Naive thymus-derived CD8-positive, alpha-beta T cell (primary cell): Measurements from ENCODE around the gene C19orf53. TPM values are rescaled to one million over a fixed set of nuclear protein-coding genes. Genes with fewer than 3 reads are reported as not detected.
"Not testable (repeated sequence)": the region's sequence is repeated elsewhere in the genome, so short reads cannot be mapped to it uniquely, and the experiment has no call there.

Experiments
- ATAC-seq, 2 donors: fragments of 150-1000 bp; cut with Tn5 transposase in 1 of 2; sonication (Bioruptor Pico), chemical (Tn5 transposase) in 1 of 2; 1 replicate in 1 of 2; 2 replicates in 1 of 2; pipeline ENCODE4 v1.10.0; 2021; ENCODE audit warnings: mild to moderate bottlenecking in 2 of 2, moderate library complexity in 2 of 2
- POLR2A ChIA-PET: fragments of 350-600 bp; sonication (Branson Sonifier 250); formaldehyde crosslinking; loops from one replicate; lab custom pipeline; 2021; ENCODE audit warnings: antibody characterized with exemption; lab: Charles Lee
- DNase-seq, 10 donors: peaks; one replicate each; pipeline versions ENCODE4 v3.0.0 to v3.0.0-alpha.2; 2020 to 2022
- H3K27ac Mint-ChIP-seq, 10 donors: one replicate each; pipeline ENCODE4 v1.8.0; 2020 to 2022; ENCODE audit warnings: mild to moderate bottlenecking in 10 of 10, mixed read lengths in 10 of 10, moderate library complexity in 4 of 10, inconsistent platforms in 1 of 10
- H3K27me3 Mint-ChIP-seq, 5 donors: one replicate each; pipeline ENCODE4 v1.8.0; 2021 to 2022; ENCODE audit warnings: mixed read lengths in 5 of 5
- H3K36me3 Mint-ChIP-seq, 3 donors: one replicate each; pipeline ENCODE4 v1.8.0; 2020 to 2022; ENCODE audit warnings: mixed read lengths in 3 of 3, mild to moderate bottlenecking in 2 of 3, inconsistent platforms in 1 of 3
- H3K4me1 Mint-ChIP-seq, 4 donors: one replicate each; pipeline ENCODE4 v1.8.0; 2021 to 2022; ENCODE audit warnings: mixed read lengths in 4 of 4
- H3K4me3 Mint-ChIP-seq, 10 donors: one replicate each; pipeline ENCODE4 v1.8.0; 2020 to 2022; ENCODE audit warnings: mild to moderate bottlenecking in 10 of 10, mixed read lengths in 10 of 10, moderate library complexity in 6 of 10, inconsistent platforms in 1 of 10
- H3K9me3 Mint-ChIP-seq, 9 donors: one replicate each; pipeline ENCODE4 v1.8.0; 2020 to 2022; ENCODE audit warnings: mixed read lengths in 9 of 9, mild to moderate bottlenecking in 3 of 9, inconsistent platforms in 1 of 9, moderate library complexity in 1 of 9
- polyA plus RNA-seq, 3 donors: library from polyadenylated mRNA; unstranded; fragments of 300-500 nt; fragmentation: Illumina TruSeq; gene quantifications; one replicate each; pipeline ENCODE4 v1.2.3, GENCODE V29; 2021
- total RNA-seq, 8 experiments: library from RNA in 2 of 8; stranded (reverse) in 2 of 8; gene quantifications; one replicate each; pipeline ENCODE4 v1.2.3 and lab custom pipeline; 2021 to 2026

Gene C19orf53
- total and polyA plus RNA-seq, 5 experiments from 2014 or later, result 74.1 to 324 (median 248) TPM

DNA sequence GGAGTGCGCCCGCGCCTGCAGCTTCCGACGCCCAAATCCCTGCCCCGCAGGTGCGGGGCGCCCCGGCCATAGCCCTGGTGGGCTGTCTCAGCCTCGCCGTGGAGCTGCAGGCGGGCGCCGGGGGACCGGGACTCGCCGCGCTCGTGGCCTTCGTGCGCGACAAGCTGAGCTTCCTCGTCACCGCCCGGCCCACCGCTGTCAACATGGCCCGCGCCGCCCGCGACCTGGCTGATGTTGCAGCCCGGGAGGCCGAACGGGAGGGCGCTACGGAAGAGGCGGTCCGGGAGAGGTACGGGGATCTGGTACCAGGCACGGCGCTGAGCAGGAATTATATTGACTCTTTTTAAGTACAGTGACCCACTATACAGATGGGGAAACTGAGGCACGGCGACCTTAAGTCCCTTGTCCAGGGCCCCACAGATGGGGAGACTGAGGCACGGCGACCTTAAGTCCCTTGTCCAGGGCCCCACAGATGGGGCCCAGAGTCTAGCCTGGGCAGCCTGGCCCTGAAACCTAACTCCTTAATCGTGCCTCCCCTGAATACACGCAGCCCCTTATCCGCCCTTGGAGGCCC lies 9.3 kb upstream of the C19orf53 start:
- no peaks in the 10 kb centered on the region for H3K9me3 Mint-ChIP-seq
- DNase-seq, result peak in 9 of 10 donors; percentile 15 to 46 (median 33)
- H3K27ac Mint-ChIP-seq, result peak overlapping the region; percentile 49 to 96 (median 88)
- H3K36me3 Mint-ChIP-seq, result peaks cover 0 to 31% (median 3%) of the 10 kb centered on the region in 3 donors
- peaks cover 12 to 22% (median 18%) of the 10 kb centered on the region in 4 donors for H3K4me1 Mint-ChIP-seq
- ATAC-seq, result peak; percentile 73 to 80
- POLR2A ChIA-PET, result interaction anchor here (0.6 to 2.4 kb wide), 9 partner anchors 9 to 1153 kb away, joined by 3 to 18 read pairs (median 4); partner anchors contain the start of genes ASF1B, C19orf53 and IL27RA
- H3K27me3 Mint-ChIP-seq, result no peaks in the 10 kb centered on the region
- H3K4me3 Mint-ChIP-seq, result peak overlapping the region; percentile 84 to 95 (median 90)

DNA sequence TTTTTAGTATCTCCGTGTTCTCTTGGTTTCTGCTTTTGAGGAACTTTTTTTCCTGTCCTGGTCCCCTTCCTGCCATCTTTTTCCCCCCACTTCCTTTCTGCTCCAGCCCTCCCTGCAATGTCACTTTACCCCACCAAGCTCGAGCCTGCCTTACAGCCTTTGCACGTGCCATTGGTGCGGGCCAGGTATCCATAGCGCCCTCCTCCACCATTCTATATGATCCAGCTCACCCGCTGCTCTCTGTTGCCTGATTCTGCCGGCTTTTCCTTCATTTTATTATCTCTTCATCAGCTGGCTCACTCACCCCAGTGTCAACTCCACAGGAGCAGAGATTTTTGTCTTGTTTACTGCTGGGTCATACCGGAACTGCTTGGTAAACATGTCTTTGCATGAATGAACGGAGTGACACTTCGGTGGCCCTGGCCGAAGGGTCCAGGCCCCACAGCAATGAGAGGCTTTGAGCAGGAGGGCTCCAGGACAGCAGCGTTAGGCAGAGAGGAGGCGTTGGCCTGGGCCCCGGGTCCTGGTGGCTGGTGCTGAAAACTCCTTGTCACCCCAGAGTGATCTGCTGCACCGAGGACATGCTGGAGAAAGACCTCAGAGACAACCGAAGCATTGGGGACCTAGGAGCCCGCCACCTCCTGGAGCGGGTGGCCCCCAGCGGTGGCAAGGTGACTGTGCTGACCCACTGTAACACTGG lies 8.7 kb upstream of the C19orf53 start:
- Mint-ChIP-seq H3K9me3 (no peaks in the 10 kb centered on the region), H3K36me3 (peaks cover 0 to 31% (median 3%) of the 10 kb centered on the region in 3 donors), H3K27me3 (no peaks in the 10 kb centered on the region), H3K4me1 (peaks cover 12 to 22% (median 18%) of the 10 kb centered on the region in 4 donors), H3K4me3 (peak overlapping the region; percentile 84 to 95 (median 90)), H3K27ac (peak overlapping the region; percentile 49 to 96 (median 88))
- POLR2A ChIA-PET, result interaction anchor here (0.6 to 2.4 kb wide), 6 partner anchors 8 to 1154 kb away, joined by 3 to 18 read pairs (median 8); partner anchors contain the start of gene C19orf53
- no peak for ATAC-seq
- DNase-seq, result no peak

DNA sequence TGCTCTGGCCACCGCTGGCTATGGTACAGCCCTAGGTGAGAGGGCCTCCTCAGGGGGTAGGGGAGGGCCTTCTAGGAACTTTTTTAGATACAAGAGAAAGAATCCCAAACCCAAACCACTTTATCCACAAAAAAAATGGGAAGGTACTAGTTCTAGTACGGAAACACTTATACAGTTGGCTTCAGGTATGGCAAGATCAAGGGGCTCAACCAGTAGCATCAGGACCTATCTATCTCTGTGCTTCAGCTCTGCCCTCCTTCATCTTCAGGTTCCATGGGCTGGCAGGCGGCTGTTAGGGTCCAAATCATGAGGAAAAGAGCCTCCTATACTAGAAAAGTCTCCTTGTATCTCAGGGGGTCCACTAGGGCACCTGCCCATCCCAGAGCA lies 8.2 kb upstream of the C19orf53 start:
- Mint-ChIP-seq H3K27me3 (no peaks in the 10 kb centered on the region), H3K36me3 (peaks cover 0 to 31% (median 3%) of the 10 kb centered on the region in 3 donors), H3K27ac (peak overlapping the region in 8 of 10 donors; percentile 49 to 96 (median 90)), H3K4me1 (peaks cover 12 to 22% (median 18%) of the 10 kb centered on the region in 4 donors), H3K4me3 (peak overlapping the region; percentile 53 to 95 (median 90)), H3K9me3 (no peaks in the 10 kb centered on the region)
- POLR2A ChIA-PET, result no interaction called here
- DNase-seq (no peak), ATAC-seq (no peak)

GRCh38 chr19:13768510-13768909 lies 5.7 kb upstream of the C19orf53 start:
- no peaks in the 10 kb centered on the region for H3K9me3 Mint-ChIP-seq
- H3K27ac Mint-ChIP-seq, result no peak overlapping the region
- POLR2A ChIA-PET, result interaction anchor here (0.6 to 1.2 kb wide), 4 partner anchors 9 to 47 kb away, joined by 3 to 8 read pairs (median 4); a partner anchor contains a TSS
- no peak for DNase-seq
- H3K4me3 Mint-ChIP-seq, result no peak overlapping the region
- no peaks in the 10 kb centered on the region for H3K27me3 Mint-ChIP-seq
- H3K4me1 Mint-ChIP-seq, result peaks cover 12 to 19% (median 17%) of the 10 kb centered on the region in 4 donors
- no peak for ATAC-seq
- peaks cover 0 to 37% (median 0%) of the 10 kb centered on the region in 3 donors for H3K36me3 Mint-ChIP-seq

GRCh38 chr19:13770013-13770635 lies 4.1 kb upstream of the C19orf53 start:
- DNase-seq (no peak), ATAC-seq (no peak)
- Mint-ChIP-seq H3K9me3 (no peaks in the 10 kb centered on the region), H3K27me3 (no peaks in the 10 kb centered on the region), H3K4me3 (no peak overlapping the region), H3K36me3 (peaks cover 0 to 42% (median 0%) of the 10 kb centered on the region in 3 donors), H3K4me1 (peaks cover 18 to 29% (median 24%) of the 10 kb centered on the region in 4 donors), H3K27ac (no peak overlapping the region)
- POLR2A ChIA-PET, result no interaction called here

DNA sequence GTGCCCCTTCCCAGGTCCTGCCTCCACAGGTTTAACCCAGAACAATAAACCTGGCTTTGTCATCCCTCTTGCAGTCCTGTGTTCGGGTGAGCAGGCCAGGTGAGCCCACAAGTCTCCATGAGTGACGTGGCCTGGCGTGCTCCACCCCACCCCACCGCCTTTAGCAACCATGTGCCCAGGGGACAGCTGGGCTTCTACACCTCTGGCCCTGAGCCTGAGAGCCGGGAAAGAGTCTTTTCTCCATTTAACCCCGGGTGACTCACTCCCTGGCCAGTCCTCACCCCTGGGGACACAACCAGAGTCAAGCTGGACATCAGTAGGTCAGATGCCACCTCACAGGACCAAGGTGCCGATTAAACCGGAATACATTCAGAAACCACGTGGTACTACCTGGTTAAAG lies 4.1 kb downstream of the C19orf53 start:
- H3K4me3 Mint-ChIP-seq, result peak overlapping the region in 3 of 10 donors; percentile 30 to 74 (median 48)
- peaks cover 21 to 52% (median 30%) of the 10 kb centered on the region in 4 donors for H3K4me1 Mint-ChIP-seq
- peaks cover 0 to 40% (median 6%) of the 10 kb centered on the region in 3 donors for H3K36me3 Mint-ChIP-seq
- H3K27ac Mint-ChIP-seq, result peak overlapping the region in 6 of 10 donors; percentile 52 to 84 (median 68)
- no peaks in the 10 kb centered on the region for H3K9me3 Mint-ChIP-seq
- DNase-seq (no peak), ATAC-seq (no peak)
- POLR2A ChIA-PET, result interaction anchor here (1.1 to 1.6 kb wide), 2 partner anchors 10 to 59 kb away, joined by 4 to 5 read pairs; no protein-coding TSS in a partner anchor
- H3K27me3 Mint-ChIP-seq, result no peaks in the 10 kb centered on the region

- H3K9me3 Mint-ChIP-seq, result no peaks in the 10 kb centered on the region
- H3K4me3 Mint-ChIP-seq, result no peak overlapping the region
- POLR2A ChIA-PET, result interaction anchor here (1.1 to 1.6 kb wide), 2 partner anchors 9 to 59 kb away, joined by 4 to 5 read pairs; no protein-coding TSS in a partner anchor
- peaks cover 0 to 40% (median 6%) of the 10 kb centered on the region in 3 donors for H3K36me3 Mint-ChIP-seq
- H3K27me3 Mint-ChIP-seq, result no peaks in the 10 kb centered on the region
- peak overlapping the region in 6 of 10 donors; percentile 41 to 84 (median 56) for H3K27ac Mint-ChIP-seq
- ATAC-seq (no peak), DNase-seq (no peak)
- peaks cover 21 to 52% (median 29%) of the 10 kb centered on the region in 4 donors for H3K4me1 Mint-ChIP-seq
These were observed 4.6 kb downstream of the C19orf53 start for GRCh38 chr19:13778847-13779246.

DNA sequence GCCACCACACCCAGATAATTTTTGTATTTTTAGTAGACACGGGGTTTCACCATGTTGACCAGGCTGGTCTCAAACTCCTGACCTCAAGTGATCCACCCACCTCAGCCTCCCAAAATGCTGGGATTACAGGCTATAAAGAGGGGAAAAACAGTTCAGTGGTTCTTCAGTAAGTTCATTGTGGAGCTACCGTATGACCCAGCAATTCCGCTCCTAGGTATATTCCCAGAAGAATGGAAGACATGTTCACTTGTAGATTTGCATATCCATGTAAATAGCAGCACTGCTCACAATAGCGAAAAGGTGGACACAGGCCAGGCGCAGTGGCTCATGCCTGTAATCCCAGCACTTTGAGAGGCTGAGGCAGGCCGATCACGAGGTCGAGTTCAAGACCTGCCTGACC lies 5.5 kb downstream of the C19orf53 start:
- Mint-ChIP-seq H3K36me3 (peaks cover 0 to 38% (median 6%) of the 10 kb centered on the region in 3 donors), H3K27ac (peak overlapping the region in 6 of 10 donors; percentile 19 to 94 (median 52)), H3K4me1 (peaks cover 15 to 51% (median 23%) of the 10 kb centered on the region in 4 donors)
- POLR2A ChIA-PET, result interaction anchor here (0.6 to 1.6 kb wide), 2 partner anchors 82 to 206 kb away, joined by 3 to 4 read pairs; no protein-coding TSS in a partner anchor
- not testable (repeated sequence) for DNase-seq, H3K27me3 Mint-ChIP-seq, ATAC-seq, H3K4me3 Mint-ChIP-seq, H3K9me3 Mint-ChIP-seq

DNA sequence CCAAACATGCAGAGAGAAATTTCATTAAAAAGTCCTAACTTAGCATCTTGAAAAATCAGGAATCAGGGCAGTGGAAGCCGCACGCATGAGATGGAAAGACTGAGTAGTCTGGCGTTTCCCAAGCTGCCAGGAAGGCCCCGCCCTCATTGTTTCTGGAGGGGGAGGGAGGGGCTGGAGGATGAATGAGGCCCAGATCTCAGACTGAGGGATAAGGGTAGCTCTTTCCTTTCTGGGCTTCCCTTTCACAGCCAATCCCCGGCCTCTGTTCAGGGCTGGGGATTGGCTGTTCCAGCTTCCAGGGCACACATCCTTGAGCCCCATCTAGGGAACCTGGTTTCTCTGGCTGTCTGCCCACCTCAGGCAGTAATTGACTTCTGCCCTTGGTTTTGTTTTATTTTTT lies 7.3 kb downstream of the C19orf53 start:
- peak overlapping the region in 3 of 10 donors; percentile 40 to 94 (median 48) for H3K27ac Mint-ChIP-seq
- DNase-seq (no peak), ATAC-seq (no peak)
- H3K4me1 Mint-ChIP-seq, result peaks cover 9 to 43% (median 15%) of the 10 kb centered on the region in 4 donors
- H3K9me3 Mint-ChIP-seq, result no peaks in the 10 kb centered on the region
- peaks cover 0 to 26% (median 6%) of the 10 kb centered on the region in 3 donors for H3K36me3 Mint-ChIP-seq
- POLR2A ChIA-PET, result interaction anchor here (0.7 to 0.8 kb wide), 2 partner anchors 79 to 81 kb away, joined by 3 to 4 read pairs; no protein-coding TSS in a partner anchor
- H3K4me3 Mint-ChIP-seq, result no peak overlapping the region
- H3K27me3 Mint-ChIP-seq, result no peaks in the 10 kb centered on the region

DNA sequence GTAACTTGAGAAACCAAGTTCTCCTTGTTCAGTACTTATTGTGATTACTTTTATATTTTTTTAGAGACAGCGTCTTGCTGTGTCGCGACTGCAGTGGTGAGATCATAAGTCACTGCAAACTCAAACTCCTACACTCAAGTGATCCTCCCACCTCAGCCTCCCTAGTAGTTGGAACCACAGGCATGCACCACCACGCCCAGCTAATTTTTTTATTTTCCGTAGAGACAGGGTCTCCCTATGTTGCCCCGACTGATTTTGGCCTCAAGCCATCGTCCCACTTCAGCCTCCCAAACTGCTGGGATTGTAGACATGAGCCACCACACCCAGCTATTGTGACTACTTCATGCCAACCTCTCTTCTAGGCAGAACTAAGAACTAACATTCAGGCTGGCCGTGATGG lies 8.3 kb downstream of the C19orf53 start:
- ATAC-seq (no peak), DNase-seq (no peak)
- peak overlapping the region; percentile 19 to 90 (median 72) for H3K27ac Mint-ChIP-seq
- H3K36me3 Mint-ChIP-seq, result peaks cover 0 to 19% (median 6%) of the 10 kb centered on the region in 3 donors
- H3K9me3 Mint-ChIP-seq, result no peaks in the 10 kb centered on the region
- H3K4me3 Mint-ChIP-seq, result no peak overlapping the region
- peaks cover 7 to 41% (median 17%) of the 10 kb centered on the region in 4 donors for H3K4me1 Mint-ChIP-seq
- POLR2A ChIA-PET, result interaction anchor here (0.7 to 10.5 kb wide), 5 partner anchors 55 to 80 kb away, joined by 3 to 110 read pairs (median 4); no protein-coding TSS in a partner anchor
- H3K27me3 Mint-ChIP-seq, result no peaks in the 10 kb centered on the region

- H3K9me3 Mint-ChIP-seq, result no peaks in the 10 kb centered on the region
- no peak for DNase-seq
- peak overlapping the region in 8 of 10 donors; percentile 24 to 81 (median 64) for H3K27ac Mint-ChIP-seq
- H3K36me3 Mint-ChIP-seq, result peaks cover 0 to 8% (median 6%) of the 10 kb centered on the region in 3 donors
- no peak for ATAC-seq
- H3K4me3 Mint-ChIP-seq, result no peak overlapping the region
- H3K27me3 Mint-ChIP-seq, result no peaks in the 10 kb centered on the region
- POLR2A ChIA-PET, result interaction anchor here (0.6 to 10.5 kb wide), 10 partner anchors 9 to 295 kb away, joined by 3 to 110 read pairs (median 4); partner anchors contain the start of genes C19orf53 and ZSWIM4
- H3K4me1 Mint-ChIP-seq, result peaks cover 10 to 42% (median 27%) of the 10 kb centered on the region in 4 donors
These were observed 9.6 kb downstream of the C19orf53 start for GRCh38 chr19:13783565-13784500.
